CD1c-positive myeloid dendritic cell (primary cell): ENCODE results near the gene FAM53A.

Experiments
- DNase-seq: peaks from one replicate; pipeline ENCODE4 v3.0.0-alpha.2; 2016; ENCODE audit errors: extremely low spot score

FAM53A gene

DNA sequence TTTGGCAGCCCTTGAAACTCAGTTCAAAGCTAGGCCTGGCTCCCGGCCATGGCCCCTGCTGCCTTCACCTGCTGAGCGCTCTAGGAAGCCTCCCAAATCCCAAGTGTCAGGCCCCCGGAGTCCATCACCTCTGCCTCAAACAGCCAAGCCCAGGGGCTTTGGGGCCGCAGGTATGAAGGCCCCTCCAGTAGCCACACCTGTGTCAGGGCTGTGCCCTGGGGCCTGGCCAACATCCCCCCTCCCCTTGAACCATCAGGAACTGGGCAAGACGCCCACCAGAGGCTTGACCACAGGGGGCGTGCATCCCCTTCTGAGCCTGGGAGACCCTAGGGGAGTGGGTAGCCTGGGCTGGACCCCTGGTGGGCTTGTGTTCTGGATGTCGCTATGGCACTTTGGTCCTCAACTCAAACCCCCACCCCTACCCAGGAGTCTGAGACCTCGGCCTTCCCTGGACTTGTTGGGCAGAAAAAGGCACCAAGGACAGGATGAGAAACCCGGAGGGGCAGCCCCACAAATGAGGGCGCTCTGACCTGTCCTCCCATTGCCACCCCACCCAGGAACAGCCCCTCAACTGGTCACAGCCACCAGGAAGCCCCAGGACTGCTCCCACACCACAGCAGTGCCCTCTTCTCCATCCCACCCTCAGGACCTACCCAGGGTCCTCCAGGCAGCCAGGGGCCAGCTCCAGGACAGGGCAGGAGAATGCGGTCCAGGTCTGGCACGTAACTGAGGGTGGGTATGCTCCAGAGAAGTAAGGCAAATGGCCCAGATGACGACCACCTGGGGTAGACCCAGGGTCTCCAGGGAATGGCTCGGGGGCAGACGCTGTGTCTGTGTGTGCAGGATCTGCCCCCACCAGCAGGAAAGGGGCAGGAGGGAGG, 32.2 kb upstream of the FAM53A start:
- no peak for DNase-seq

GRCh38 chr4:1715002-1715758, 31.1 kb upstream of the FAM53A start:
- DNase-seq, result peak; percentile 29

DNA sequence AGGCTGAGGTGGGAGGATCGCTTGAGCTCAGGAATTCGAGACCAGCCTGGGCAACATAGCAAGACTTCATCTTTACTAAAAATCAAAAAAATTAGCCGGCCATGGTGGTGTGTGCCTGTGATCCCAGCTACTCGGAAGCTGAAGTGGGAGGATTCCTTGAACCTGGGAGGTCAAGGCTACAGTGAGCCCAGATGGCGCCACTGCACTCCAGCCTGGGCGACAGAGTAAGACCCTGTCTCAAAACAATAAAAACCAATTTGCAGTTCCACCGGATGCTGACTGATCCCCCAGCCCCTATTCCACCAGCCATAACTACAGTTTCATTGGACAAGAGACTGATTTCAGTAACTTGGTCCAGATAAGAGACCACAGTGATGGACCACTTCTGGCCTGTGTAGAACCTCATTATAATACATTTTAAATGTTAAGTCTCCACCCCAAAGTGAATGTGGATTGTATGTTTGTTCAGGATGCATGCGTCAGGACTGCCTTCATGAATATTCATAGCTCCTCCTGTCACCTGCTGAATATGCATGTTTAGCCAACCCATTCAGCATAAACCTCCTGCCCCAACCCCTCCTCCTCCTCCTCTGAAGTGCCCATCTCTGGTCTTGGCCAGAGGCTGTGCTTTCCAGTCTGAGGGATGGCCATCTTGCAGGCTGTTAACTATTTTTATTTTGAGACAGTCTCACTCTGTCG, 30.3 kb upstream of the FAM53A start:
- no peak for DNase-seq

- DNase-seq, result no peak
These were observed 29.1 kb upstream of the FAM53A start for GRCh38 chr4:1713003-1713851.

- peak; percentile 99 for DNase-seq
These were observed 28.3 kb upstream of the FAM53A start, which contains the start of gene SLBP for GRCh38 chr4:1712216-1713002. Gene SLBP (minus strand): TSS chr4:1712319. CDS start chr4:1712188, 131 bp downstream.

DNA sequence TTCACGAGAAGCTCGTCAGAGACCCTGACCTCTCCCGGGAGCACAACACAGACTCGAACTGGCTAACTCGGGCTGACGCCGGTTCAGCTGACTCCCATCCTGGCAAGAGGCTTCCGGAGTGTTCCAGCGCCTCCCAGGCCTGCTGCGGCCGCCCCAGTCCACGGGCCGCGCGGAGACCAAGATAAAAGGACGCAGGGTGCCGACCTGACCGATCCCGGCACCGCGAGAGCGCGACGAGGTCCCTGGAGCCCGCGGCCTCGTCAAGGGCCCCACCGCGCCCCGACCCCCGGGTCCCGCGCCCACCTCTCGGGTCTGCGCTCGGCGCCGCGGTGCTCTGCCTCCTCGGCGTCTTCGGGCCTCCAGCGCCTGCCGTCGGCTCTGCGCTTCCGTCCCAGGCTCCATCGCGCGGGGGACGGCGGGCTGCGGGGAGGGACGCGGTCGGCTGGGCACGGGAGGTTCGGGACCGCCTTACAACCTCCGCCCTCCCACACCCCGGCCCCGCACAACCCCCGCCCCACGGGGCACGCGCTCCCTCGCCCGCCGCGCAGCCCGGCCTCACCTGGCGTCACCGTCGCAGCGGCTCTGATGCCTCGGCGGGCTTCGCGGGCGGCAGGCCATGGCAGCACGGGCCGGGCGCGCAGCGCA, 27.6 kb upstream of the FAM53A start:
- DNase-seq, result peak; percentile 38

DNA sequence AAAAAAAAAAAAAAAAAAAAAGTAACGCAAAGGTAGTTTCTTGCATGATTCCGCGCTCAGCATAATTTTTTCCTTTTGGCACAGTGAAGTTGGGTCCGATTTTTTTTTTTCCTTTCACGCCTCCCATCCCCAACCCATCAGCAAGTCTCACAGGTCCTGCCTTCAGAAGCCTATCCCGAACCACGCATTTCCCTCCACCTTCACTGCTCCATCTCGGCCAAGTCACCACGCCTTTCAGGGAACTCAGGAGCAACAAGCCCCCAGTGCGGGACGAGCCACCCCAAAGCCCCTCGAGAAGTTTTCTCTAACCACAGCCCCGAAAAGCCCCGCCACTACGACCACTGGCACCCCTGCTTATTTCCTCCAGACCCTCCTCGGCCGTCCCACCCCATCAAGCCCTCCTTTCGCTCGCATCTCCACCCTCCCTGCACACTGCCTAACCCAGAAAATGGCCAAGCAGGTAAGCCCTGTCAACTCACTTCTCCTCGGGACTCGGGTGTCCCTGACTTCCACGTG, 27.0 kb upstream of the FAM53A start:
- no peak for DNase-seq

GRCh38 chr4:1708581-1708980, 24.5 kb upstream of the FAM53A start:
- DNase-seq, result no peak

GRCh38 chr4:1706358-1706757, 22.2 kb upstream of the FAM53A start:
- no peak for DNase-seq

GRCh38 chr4:1705732-1706131, 21.6 kb upstream of the FAM53A start:
- DNase-seq, result no peak

- DNase-seq, result no peak
These were observed 19.8 kb upstream of the FAM53A start for GRCh38 chr4:1703867-1704266.

- peak; percentile 44 for DNase-seq
These were observed 17.6 kb upstream of the FAM53A start for GRCh38 chr4:1701671-1702070.

DNA sequence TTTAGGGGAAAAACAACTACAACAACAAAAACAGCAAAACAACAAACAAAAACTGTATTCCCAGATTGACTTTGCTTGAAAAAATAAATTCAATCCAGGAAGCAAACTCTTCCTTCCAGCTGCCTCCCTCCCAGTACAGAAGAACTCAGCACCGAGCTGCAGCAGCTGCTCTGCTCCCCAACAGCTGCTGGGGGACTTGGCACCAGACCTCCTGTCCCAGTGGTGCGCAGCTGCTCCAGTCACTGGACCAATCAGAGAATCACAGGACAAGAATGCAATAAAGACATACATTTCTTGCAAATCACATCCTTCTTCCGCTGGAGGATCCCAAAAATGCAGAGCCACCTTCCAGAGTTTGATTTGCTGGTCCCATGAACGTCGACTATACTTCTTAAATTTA, 11.8 kb upstream of the FAM53A start:
- no peak for DNase-seq

DNA sequence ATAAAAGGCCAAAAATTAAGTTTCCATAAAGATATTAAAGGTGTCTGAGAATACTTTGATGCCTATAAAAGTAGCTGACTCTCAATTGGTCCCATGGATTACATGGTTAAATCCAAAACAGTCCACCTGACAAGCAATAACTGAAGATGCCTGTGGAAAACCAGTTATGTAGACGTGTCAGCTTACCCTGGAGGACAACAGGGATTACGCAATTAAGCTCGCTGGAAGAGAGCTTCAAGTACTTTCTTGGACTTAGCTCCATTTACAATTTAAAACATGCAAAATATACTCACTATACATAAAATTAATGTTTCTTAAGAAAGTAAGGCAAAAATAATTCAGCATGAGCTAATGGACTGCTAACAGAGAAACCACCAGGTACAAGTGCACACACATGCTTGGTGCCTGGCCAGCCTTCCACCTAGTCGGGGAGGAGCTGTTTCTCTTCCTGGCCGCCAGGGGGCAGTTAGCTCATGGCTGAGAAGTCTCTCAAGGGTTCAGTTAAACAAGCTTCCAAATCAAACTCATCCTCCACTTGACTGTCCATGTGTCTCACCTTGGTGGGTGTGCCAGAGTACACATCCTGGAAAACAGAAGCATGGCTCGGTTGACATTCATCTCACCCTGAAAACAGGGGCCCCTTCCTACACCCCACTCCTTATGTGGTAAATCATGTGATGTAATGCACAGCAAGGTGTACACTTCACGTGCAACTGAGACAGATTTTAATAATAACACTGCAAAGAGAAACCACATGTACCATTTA, 9.2 kb upstream of the FAM53A start:
- DNase-seq, result peak; percentile 87

GRCh38 chr4:1691737-1692373, 7.7 kb upstream of the FAM53A start:
- no peak for DNase-seq

GRCh38 chr4:1690698-1691097, 6.6 kb upstream of the FAM53A start:
- no peak for DNase-seq

GRCh38 chr4:1686440-1687036, 2.4 kb upstream of the FAM53A start:
- DNase-seq, result no peak
